ENCODE data around the gene FNDC10. TPM values are rescaled to one million over a fixed set of nuclear protein-coding genes. Genes with fewer than 3 reads are reported as not detected.

The FNDC10 gene
- 0.15 and 0.65 TPM in 2 replicates for total RNA-seq

DNA sequence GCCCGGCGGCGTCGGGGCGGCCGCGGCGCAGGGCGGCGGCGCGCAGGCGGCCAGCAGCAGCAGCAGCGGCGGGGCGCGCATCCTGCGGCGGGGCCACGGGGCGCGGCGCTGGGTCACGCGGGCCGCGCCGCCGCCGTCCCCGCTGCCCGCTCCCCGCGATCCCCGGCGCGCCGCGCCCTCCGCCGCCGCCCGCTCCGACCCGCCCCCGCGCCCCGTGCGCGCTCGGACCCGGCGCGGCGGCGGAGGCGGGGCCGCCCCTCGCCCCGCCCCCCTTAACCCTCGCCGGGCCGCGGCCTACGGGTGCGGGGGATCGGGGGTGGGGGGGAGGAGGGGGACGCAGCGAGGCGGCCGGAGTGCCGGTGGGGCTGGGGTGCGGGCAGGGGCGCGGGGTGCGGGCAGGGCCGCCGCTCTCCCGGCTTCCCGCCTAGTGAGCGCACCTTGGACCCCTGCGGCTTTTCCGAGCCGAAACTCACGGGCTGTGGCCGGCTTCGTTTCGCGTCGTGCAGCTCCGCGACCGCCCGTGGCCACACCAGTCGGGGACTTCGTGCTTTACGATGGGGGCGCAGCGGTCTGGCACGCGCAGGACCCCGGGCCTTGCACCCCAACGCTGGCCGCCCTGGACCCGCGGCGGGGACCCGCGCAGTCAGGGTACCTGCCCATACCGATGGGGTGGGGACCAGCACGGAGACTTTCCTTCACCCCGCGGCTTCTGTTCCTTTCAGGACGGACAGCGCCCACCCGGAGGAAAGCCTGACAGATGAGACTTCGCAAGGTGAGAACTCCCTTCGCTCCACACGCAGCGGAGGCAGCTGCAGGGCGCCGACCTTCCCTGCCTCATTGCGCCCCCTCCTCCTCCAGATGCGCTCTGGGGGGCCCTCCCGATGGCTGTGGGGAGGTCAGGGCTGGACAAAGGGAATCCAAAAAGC is at the start of gene FNDC10:
Gene FNDC10 (minus strand): TSS at position 201 of the 926 bp plus-strand sequence. CDS start 120 bp downstream, at position 81.

GRCh38 chr1:1631782-1632420 is 32.0 kb upstream of the FNDC10 start, which contains the start of gene MMP23B:
TSS of gene MMP23B (plus strand) at chr1:1632173. CDS start at chr1:1632219, 46 bp downstream.

GRCh38 chr1:1615256-1616044 is 15.5 kb upstream of the FNDC10 start, which contains the start of gene MIB2:
TSS of gene MIB2 (plus strand) at chr1:1615500. CDS start at chr1:1623453, 7,953 bp downstream.

GRCh38 chr1:1574721-1575537 is 25.0 kb downstream of the FNDC10 start, which contains the start of gene SSU72:
TSS of gene SSU72 (minus strand) at chr1:1574863. CDS start at chr1:1574557, 306 bp downstream.

Other genes with a start within 250 kb of the FNDC10 start
- gene MXRA8, start 241.6 kb downstream of the FNDC10 start, total RNA-seq = 1.6 and 2.1 TPM in 2 replicates
- 113 and 146 TPM in 2 replicates for gene AURKAIP1, start 224.9 kb downstream of the FNDC10 start, total RNA-seq
- 82.2 and 111 TPM in 2 replicates for gene CCNL2, start 200.8 kb downstream of the FNDC10 start, total RNA-seq
- gene MRPL20, start 192.8 kb downstream of the FNDC10 start, total RNA-seq = 122 and 126 TPM in 2 replicates
- under 0.01 TPM in 1 of 2 replicates, not detected in the other for gene ANKRD65, start 178.9 kb downstream of the FNDC10 start, total RNA-seq
- gene VWA1, start 164.4 kb downstream of the FNDC10 start, total RNA-seq = 0.91 and 1.6 TPM in 2 replicates
- gene ATAD3C, start 150.4 kb downstream of the FNDC10 start, total RNA-seq = not detected in 2 replicates
- gene ATAD3B, start 128.4 kb downstream of the FNDC10 start, total RNA-seq = 28.1 and 28.3 TPM in 2 replicates
- gene ATAD3A, start 88.0 kb downstream of the FNDC10 start, total RNA-seq = 39.5 and 49.0 TPM in 2 replicates
- 2.9 and 4.1 TPM in 2 replicates for gene TMEM240, start 59.5 kb downstream of the FNDC10 start, total RNA-seq
- gene SSU72, start 25.3 kb downstream of the FNDC10 start, total RNA-seq = 67.0 and 82.2 TPM in 2 replicates
- 27.6 and 54.3 TPM in 2 replicates for gene MIB2, start 15.4 kb upstream of the FNDC10 start, total RNA-seq
- 0.61 and 0.97 TPM in 2 replicates for gene MMP23B, start 32.0 kb upstream of the FNDC10 start, total RNA-seq
- gene CDK11B, start 58.9 kb upstream of the FNDC10 start, total RNA-seq = 6.7 and 8.8 TPM in 2 replicates
- gene SLC35E2B, start 92.7 kb upstream of the FNDC10 start, total RNA-seq = 16.6 and 17.9 TPM in 2 replicates
- gene CDK11A, start 124.2 kb upstream of the FNDC10 start, total RNA-seq = 12.7 and 14.1 TPM in 2 replicates
- 36.1 and 54.7 TPM in 2 replicates for gene NADK, start 178.3 kb upstream of the FNDC10 start, total RNA-seq

Data from epithelial cell of umbilical artery (primary cell).